SU-DHL-6 (cell line): Measurements from ENCODE around the gene NPM1.

Experiments
- H2AFZ ChIP-seq: fragments of 200-600 bp; sonication (generic); 2 replicates; pipeline ENCODE4 v1.6.1; 2014; ENCODE audit warnings: low read depth, mild to moderate bottlenecking, moderate library complexity, mixed read lengths, antibody characterized with exemption, low read length; ENCODE audit not compliant: severe bottlenecking
- H3F3A ChIP-seq: fragments of 200-600 bp; shearing (Covaris generic); 2 replicates; pipeline ENCODE4 v1.6.0; 2016; ENCODE audit warnings: antibody characterized with exemption, mild to moderate bottlenecking; ENCODE audit not compliant: insufficient read depth
- H3K27ac ChIP-seq: fragments of 200-600 bp; sonication (generic); 2 replicates; pipeline ENCODE4 v1.5.1; 2016; ENCODE audit warnings: low read depth, mild to moderate bottlenecking, low read length, moderate library complexity, mixed read lengths
- H3K27me3 ChIP-seq: fragments of 200-600 bp; sonication (generic), shearing (Covaris generic); 2 replicates; pipeline ENCODE4 v1.6.0; 2014; ENCODE audit warnings: mild to moderate bottlenecking, low read length
- H3K36me3 ChIP-seq: fragments of 200-600 bp; sonication (generic); 2 replicates; pipeline ENCODE4 v1.6.1; 2014; ENCODE audit warnings: mild to moderate bottlenecking, low read length, mixed read lengths
- H3K4me2 ChIP-seq: fragments of 300-600, 200-600 bp; shearing (Covaris generic), sonication (generic); 2 replicates; pipeline ENCODE4 v1.6.0; 2014; ENCODE audit warnings: low read length, low read depth, mild to moderate bottlenecking; ENCODE audit not compliant: poor library complexity, severe bottlenecking
- H3K4me3 ChIP-seq: fragments of 200-600 bp; sonication (generic); 2 replicates; pipeline ENCODE4 v1.5.1; 2014; ENCODE audit warnings: antibody characterized with exemption, low read length, mild to moderate bottlenecking, mixed read lengths; ENCODE audit not compliant: insufficient read depth, poor library complexity, severe bottlenecking
- H3K79me2 ChIP-seq: fragments of 200-600 bp; sonication (generic); 2 replicates; pipeline ENCODE4 v1.6.1; 2014; ENCODE audit warnings: mild to moderate bottlenecking, low read length, moderate library complexity; ENCODE audit not compliant: insufficient read depth
- H3K9ac ChIP-seq: fragments of 200-600 bp; sonication (generic); 2 replicates; pipeline ENCODE4 v1.7.0; 2014; ENCODE audit warnings: mild to moderate bottlenecking, low read length
- H3K9me2 ChIP-seq: fragments of 200-600 bp; sonication (generic); replicated peaks from 2 replicates; pipeline ENCODE4 v1.6.1; 2014; ENCODE audit warnings: low read length; ENCODE audit not compliant: insufficient read depth
- H3K9me3 ChIP-seq: fragments of 200-600 bp; sonication (generic); 2 replicates; pipeline ENCODE4 v1.6.1; 2014; ENCODE audit warnings: low read length, mixed read lengths; ENCODE audit not compliant: insufficient read depth
- H4K20me1 ChIP-seq: fragments of 200-600 bp; sonication (generic); 2 replicates; pipeline ENCODE4 v1.6.1; 2014; ENCODE audit warnings: low read depth, mild to moderate bottlenecking, antibody characterized with exemption, low read length, moderate library complexity, mixed read lengths
- CTCF ChIP-seq: fragments of 200-600 bp; sonication (generic); IDR thresholded peaks from one replicate; pipeline ENCODE4 v1.5.1; 2017; ENCODE audit warnings: antibody characterized with exemption, mild to moderate bottlenecking, low read length, moderate library complexity; ENCODE audit not compliant: insufficient read depth, poor library complexity, severe bottlenecking
- EZH2phosphoT487 ChIP-seq: fragments of 200-600 bp; sonication (generic), shearing (Covaris generic); conservative IDR thresholded peaks from 2 replicates; pipeline ENCODE4 v1.6.1; 2018; ENCODE audit warnings: mild to moderate bottlenecking, antibody characterized with exemption, low read length, moderate library complexity, mixed read lengths

NPM1 gene

GRCh38 chr5:171425596-171426244 is 38.1 kb downstream of the NPM1 start:
- no peak overlapping the region for H3K4me2 ChIP-seq
- H3F3A ChIP-seq = no peaks in the 10 kb centered on the region
- no peaks in the 10 kb centered on the region for H3K9me3 ChIP-seq
- H2AFZ ChIP-seq = no peak overlapping the region
- no peaks in the 10 kb centered on the region for H3K36me3 ChIP-seq
- no peaks in the 10 kb centered on the region for H3K79me2 ChIP-seq
- H3K9me2 ChIP-seq = no peaks in the 10 kb centered on the region
- TF ChIP-seq EZH2phosphoT487 = no peak
- TF ChIP-seq CTCF = no peak
- no peaks in the 10 kb centered on the region for H3K27me3 ChIP-seq
- H4K20me1 ChIP-seq = no peaks in the 10 kb centered on the region
- no peak overlapping the region for H3K27ac ChIP-seq
- no peak overlapping the region for H3K4me3 ChIP-seq
- H3K9ac ChIP-seq = no peak overlapping the region

- H3K9me3 ChIP-seq = no peaks in the 10 kb centered on the region
- no peak overlapping the region for H2AFZ ChIP-seq
- H3K36me3 ChIP-seq = no peaks in the 10 kb centered on the region
- no peaks in the 10 kb centered on the region for H4K20me1 ChIP-seq
- H3K9me2 ChIP-seq = no peaks in the 10 kb centered on the region
- no peaks in the 10 kb centered on the region for H3K27me3 ChIP-seq
- no peak overlapping the region for H3K9ac ChIP-seq
- H3K27ac ChIP-seq = no peak overlapping the region
- H3F3A ChIP-seq = no peaks in the 10 kb centered on the region
- H3K4me2 ChIP-seq = no peak overlapping the region
- H3K4me3 ChIP-seq = no peak overlapping the region
- no peaks in the 10 kb centered on the region for H3K79me2 ChIP-seq
- TF ChIP-seq CTCF (no peak), EZH2phosphoT487 (no peak)
These were observed 38.6 kb downstream of the NPM1 start for GRCh38 chr5:171426266-171426665.

GRCh38 chr5:171426680-171427079 is 39.0 kb downstream of the NPM1 start:
- Histone ChIP-seq H3K36me3 (no peaks in the 10 kb centered on the region), H3K4me2 (no peak overlapping the region), H4K20me1 (no peaks in the 10 kb centered on the region), H3K4me3 (no peak overlapping the region), H3K27ac (no peak overlapping the region), H3F3A (no peaks in the 10 kb centered on the region), H3K27me3 (no peaks in the 10 kb centered on the region), H3K9me2 (no peaks in the 10 kb centered on the region), H2AFZ (no peak overlapping the region), H3K9me3 (no peaks in the 10 kb centered on the region), H3K9ac (no peak overlapping the region), H3K79me2 (no peaks in the 10 kb centered on the region)
- no peak for TF ChIP-seq EZH2phosphoT487
- no peak for TF ChIP-seq CTCF
